WTC11 (cell line): ENCODE data around the gene BATF2. TPM values are rescaled to one million over a fixed set of nuclear protein-coding genes. Genes with fewer than 3 reads are reported as not detected.
A peak's percentile ranks its signal among the peaks of the same experiment; 100 is the strongest.

ENCODE experiments used
- ATAC-seq: fragments of 200-7000 bp; cut with Tn5 transposase; 2 replicates; pipeline ENCODE4 v1.10.0; 2021; ENCODE audit warnings: mild to moderate bottlenecking, moderate library complexity
- CTCF ChIA-PET: fragments of 300-600 bp; sonication (Branson Sonifier 250); formaldehyde crosslinking; loops from one replicate; lab custom pipeline; 2021; ENCODE audit warnings: antibody characterized with exemption; lab: Charles Lee
- POLR2A ChIA-PET: fragments of 350-600 bp; sonication (Branson Sonifier 250); formaldehyde crosslinking; loops from one replicate; lab custom pipeline; 2021; ENCODE audit warnings: antibody characterized with exemption; lab: Charles Lee
- DNase-seq: peaks from one replicate; pipeline ENCODE4 v3.0.0; 2021; ENCODE audit warnings: low spot score
- H3K27ac Mint-ChIP-seq: 2 replicates; pipeline ENCODE4 v1.8.0; 2021; ENCODE audit warnings: mixed read lengths
- H3K27me3 Mint-ChIP-seq: 2 replicates; pipeline ENCODE4 v1.8.0; 2021; ENCODE audit warnings: low read depth, mild to moderate bottlenecking, moderate library complexity, mixed read lengths
- H3K36me3 Mint-ChIP-seq: 2 replicates; pipeline ENCODE4 v1.8.0; 2021; ENCODE audit warnings: mixed read lengths
- H3K4me1 Mint-ChIP-seq: 2 replicates; pipeline ENCODE4 v1.8.0; 2022; ENCODE audit warnings: mixed read lengths
- H3K4me3 Mint-ChIP-seq: 2 replicates; pipeline ENCODE4 v1.8.0; 2021; ENCODE audit warnings: mild to moderate bottlenecking, moderate library complexity, mixed read lengths
- H3K9me3 Mint-ChIP-seq: 2 replicates; pipeline ENCODE4 v1.8.0; 2021; ENCODE audit warnings: mixed read lengths
- CBFB ChIP-seq: sonication (generic); formaldehyde crosslinking; IDR thresholded peaks from 2 replicates; pipeline ENCODE4 v1.8.1; 2022; ENCODE audit warnings: mild to moderate bottlenecking, low read depth, missing genetic modification reagents
- CDX4 ChIP-seq: fragments of 250-450 bp; sonication (Bioruptor Pico); IDR thresholded peaks from 2 replicates; pipeline ENCODE4 v1.9.0; 2021; ENCODE audit warnings: moderate library complexity, mild to moderate bottlenecking, inconsistent platforms, borderline replicate concordance
- EMX1 ChIP-seq: fragments of 250-450 bp; sonication (Bioruptor Pico); IDR thresholded peaks from 2 replicates; pipeline ENCODE4 v1.8.0; 2021; ENCODE audit warnings: mild to moderate bottlenecking
- FOXP4 ChIP-seq: sonication (generic); formaldehyde crosslinking; IDR thresholded peaks from 2 replicates; pipeline ENCODE4 v1.8.0; 2022; ENCODE audit warnings: mild to moderate bottlenecking, missing genetic modification reagents
- KAT7 ChIP-seq: sonication (generic); formaldehyde crosslinking; IDR thresholded peaks from 2 replicates; pipeline ENCODE4 v1.8.1; 2023; ENCODE audit warnings: missing genetic modification reagents, mild to moderate bottlenecking, borderline replicate concordance
- MLX ChIP-seq: sonication (generic); formaldehyde crosslinking; IDR thresholded peaks from 2 replicates; pipeline ENCODE4 v1.8.1; 2023; ENCODE audit warnings: mild to moderate bottlenecking, missing genetic modification reagents, moderate library complexity
- MXD4 ChIP-seq: fragments of 250-450 bp; sonication (Bioruptor Pico); IDR thresholded peaks from 2 replicates; pipeline ENCODE4 v1.8.0; 2021; ENCODE audit warnings: mild to moderate bottlenecking, moderate library complexity, borderline replicate concordance
- RORB ChIP-seq: fragments of 250-450 bp; sonication (Bioruptor Pico); IDR thresholded peaks from 2 replicates; pipeline ENCODE4 v1.9.0; 2021; ENCODE audit warnings: mild to moderate bottlenecking
- TEAD4 ChIP-seq: sonication (generic); formaldehyde crosslinking; IDR thresholded peaks from 2 replicates; pipeline ENCODE4 v1.8.0; 2022; ENCODE audit warnings: mild to moderate bottlenecking, missing genetic modification reagents
- TP53 ChIP-seq: sonication (generic); formaldehyde crosslinking; IDR thresholded peaks from 2 replicates; pipeline ENCODE4 v1.8.1; 2023; ENCODE audit warnings: mild to moderate bottlenecking, missing genetic modification reagents
- ZNF416 ChIP-seq: fragments of 250-450 bp; sonication (Bioruptor Pico); IDR thresholded peaks from 2 replicates; pipeline ENCODE4 v1.9.0; 2021; ENCODE audit warnings: mild to moderate bottlenecking, inconsistent platforms
- ZNF532 ChIP-seq: fragments of 250-450 bp; sonication (Bioruptor Pico); IDR thresholded peaks from 2 replicates; pipeline ENCODE4 v1.9.0; 2021; ENCODE audit warnings: mild to moderate bottlenecking, borderline replicate concordance
- total RNA-seq: library from RNA; stranded (reverse); gene quantifications from 3 replicates; pipeline ENCODE4 v1.2.3, GENCODE V29; 2021
- TF ChIP-seq, protein P1 (sequence below): sonication (generic); formaldehyde crosslinking; IDR thresholded peaks from 2 replicates; pipeline ENCODE4 v1.8.1; 2023; ENCODE audit warnings: mild to moderate bottlenecking, missing genetic modification reagents
- TF ChIP-seq, protein P2 (sequence below): sonication (generic); formaldehyde crosslinking; IDR thresholded peaks from 2 replicates; pipeline ENCODE4 v1.8.0; 2022; ENCODE audit warnings: missing genetic modification reagents
- TF ChIP-seq, protein P3 (sequence below): sonication (generic); formaldehyde crosslinking; IDR thresholded peaks from 2 replicates; pipeline ENCODE4 v1.8.0; 2023; ENCODE audit warnings: missing genetic modification reagents

Gene BATF2
- total RNA-seq, 1 experiment from 2014 or later = 1.3 TPM

GRCh38 chr11:65017937-65018336, 21.2 kb upstream of the BATF2 start (continued):
- TF ChIP-seq ZNF532 (CRISPR knock-in tag) (no peak), RORB (CRISPR knock-in tag) (no peak), KAT7 (no peak), CDX4 (CRISPR knock-in tag) (no peak)
- TF ChIP-seq, protein P1, sequence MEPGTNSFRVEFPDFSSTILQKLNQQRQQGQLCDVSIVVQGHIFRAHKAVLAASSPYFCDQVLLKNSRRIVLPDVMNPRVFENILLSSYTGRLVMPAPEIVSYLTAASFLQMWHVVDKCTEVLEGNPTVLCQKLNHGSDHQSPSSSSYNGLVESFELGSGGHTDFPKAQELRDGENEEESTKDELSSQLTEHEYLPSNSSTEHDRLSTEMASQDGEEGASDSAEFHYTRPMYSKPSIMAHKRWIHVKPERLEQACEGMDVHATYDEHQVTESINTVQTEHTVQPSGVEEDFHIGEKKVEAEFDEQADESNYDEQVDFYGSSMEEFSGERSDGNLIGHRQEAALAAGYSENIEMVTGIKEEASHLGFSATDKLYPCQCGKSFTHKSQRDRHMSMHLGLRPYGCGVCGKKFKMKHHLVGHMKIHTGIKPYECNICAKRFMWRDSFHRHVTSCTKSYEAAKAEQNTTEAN = no peak

- H3K4me3 Mint-ChIP-seq = no peak overlapping the region
- peak overlapping the region; percentile 30 for H3K27ac Mint-ChIP-seq
- ChIA-PET POLR2A (no interaction called here), CTCF (interaction anchor here (5.4 kb wide), 1 partner anchor 95 kb away, joined by 37 read pairs; the partner anchor contains the start of gene TM7SF2)
- H3K4me1 Mint-ChIP-seq = peaks cover 18% of the 10 kb centered on the region
- H3K27me3 Mint-ChIP-seq = no peaks in the 10 kb centered on the region
- peaks cover 40% of the 10 kb centered on the region for H3K36me3 Mint-ChIP-seq
- peak; percentile 28 for DNase-seq
- H3K9me3 Mint-ChIP-seq = no peaks in the 10 kb centered on the region
- TF ChIP-seq CBFB (CRISPR knock-in tag) (no peak), FOXP4 (CRISPR knock-in tag) (no peak), MXD4 (CRISPR knock-in tag) (no peak), ZNF416 (no peak), TEAD4 (CRISPR knock-in tag) (no peak), EMX1 (no peak), MLX (no peak), TP53 (CRISPR knock-in tag) (no peak), ZNF532 (CRISPR knock-in tag) (no peak)
- TF ChIP-seq, protein P2, sequence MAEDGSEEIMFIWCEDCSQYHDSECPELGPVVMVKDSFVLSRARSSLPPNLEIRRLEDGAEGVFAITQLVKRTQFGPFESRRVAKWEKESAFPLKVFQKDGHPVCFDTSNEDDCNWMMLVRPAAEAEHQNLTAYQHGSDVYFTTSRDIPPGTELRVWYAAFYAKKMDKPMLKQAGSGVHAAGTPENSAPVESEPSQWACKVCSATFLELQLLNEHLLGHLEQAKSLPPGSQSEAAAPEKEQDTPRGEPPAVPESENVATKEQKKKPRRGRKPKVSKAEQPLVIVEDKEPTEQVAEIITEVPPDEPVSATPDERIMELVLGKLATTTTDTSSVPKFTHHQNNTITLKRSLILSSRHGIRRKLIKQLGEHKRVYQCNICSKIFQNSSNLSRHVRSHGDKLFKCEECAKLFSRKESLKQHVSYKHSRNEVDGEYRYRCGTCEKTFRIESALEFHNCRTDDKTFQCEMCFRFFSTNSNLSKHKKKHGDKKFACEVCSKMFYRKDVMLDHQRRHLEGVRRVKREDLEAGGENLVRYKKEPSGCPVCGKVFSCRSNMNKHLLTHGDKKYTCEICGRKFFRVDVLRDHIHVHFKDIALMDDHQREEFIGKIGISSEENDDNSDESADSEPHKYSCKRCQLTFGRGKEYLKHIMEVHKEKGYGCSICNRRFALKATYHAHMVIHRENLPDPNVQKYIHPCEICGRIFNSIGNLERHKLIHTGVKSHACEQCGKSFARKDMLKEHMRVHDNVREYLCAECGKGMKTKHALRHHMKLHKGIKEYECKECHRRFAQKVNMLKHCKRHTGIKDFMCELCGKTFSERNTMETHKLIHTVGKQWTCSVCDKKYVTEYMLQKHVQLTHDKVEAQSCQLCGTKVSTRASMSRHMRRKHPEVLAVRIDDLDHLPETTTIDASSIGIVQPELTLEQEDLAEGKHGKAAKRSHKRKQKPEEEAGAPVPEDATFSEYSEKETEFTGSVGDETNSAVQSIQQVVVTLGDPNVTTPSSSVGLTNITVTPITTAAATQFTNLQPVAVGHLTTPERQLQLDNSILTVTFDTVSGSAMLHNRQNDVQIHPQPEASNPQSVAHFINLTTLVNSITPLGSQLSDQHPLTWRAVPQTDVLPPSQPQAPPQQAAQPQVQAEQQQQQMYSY (CRISPR knock-in tag) = no peak
- TF ChIP-seq, protein P3, sequence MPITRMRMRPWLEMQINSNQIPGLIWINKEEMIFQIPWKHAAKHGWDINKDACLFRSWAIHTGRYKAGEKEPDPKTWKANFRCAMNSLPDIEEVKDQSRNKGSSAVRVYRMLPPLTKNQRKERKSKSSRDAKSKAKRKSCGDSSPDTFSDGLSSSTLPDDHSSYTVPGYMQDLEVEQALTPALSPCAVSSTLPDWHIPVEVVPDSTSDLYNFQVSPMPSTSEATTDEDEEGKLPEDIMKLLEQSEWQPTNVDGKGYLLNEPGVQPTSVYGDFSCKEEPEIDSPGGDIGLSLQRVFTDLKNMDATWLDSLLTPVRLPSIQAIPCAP = no peak
- ATAC-seq = no peak
These were observed 19.9 kb upstream of the BATF2 start for GRCh38 chr11:65016705-65017104.
